Brain microvascular endothelial cell (primary cell): Measurements from ENCODE around the gene PMPCB.

ENCODE experiments used
- DNase-seq: peaks from one replicate; pipeline ENCODE4 v3.0.0-alpha.2; 2020
- H3K27ac ChIP-seq: fragments of 250-450 bp; sonication (Bioruptor Pico); 2 replicates; pipeline ENCODE4 v1.5.1; 2020; ENCODE audit warnings: mild to moderate bottlenecking, moderate library complexity
- H3K27me3 ChIP-seq: fragments of 250-450 bp; sonication (Bioruptor Pico); replicated peaks from 2 replicates; pipeline ENCODE4 v1.5.1; 2020; ENCODE audit warnings: mild to moderate bottlenecking
- H3K36me3 ChIP-seq: fragments of 250-450 bp; sonication (Bioruptor Pico); replicated peaks from 2 replicates; pipeline ENCODE4 v1.5.1; 2020; ENCODE audit warnings: mild to moderate bottlenecking
- H3K4me3 ChIP-seq: 2 replicates; pipeline ENCODE4 v1.5.1; 2011; ENCODE audit warnings: low read depth, mild to moderate bottlenecking, control low read depth, low read length, moderate library complexity
- CTCF ChIP-seq: IDR thresholded peaks from 2 replicates; pipeline ENCODE4 v1.5.1; 2011; ENCODE audit warnings: low read depth, mild to moderate bottlenecking, moderate library complexity, low read length, control low read depth, inconsistent platforms; ENCODE audit errors: missing control alignments
- in situ Hi-C: cut with HindIII; loops from 2 replicates; pipeline ENCODE4 v1.10.0; 2017; ENCODE audit warnings: low sequenced_read_pairs, low pct_ligation_motif_present

The PMPCB gene

GRCh38 chr7:103292122-103292521 lies 5.1 kb upstream of the PMPCB start:
- no peak overlapping the region for H3K4me3 ChIP-seq
- H3K36me3 ChIP-seq = no peaks in the 10 kb centered on the region
- DNase-seq = no peak
- no peak for TF ChIP-seq CTCF
- no peak overlapping the region for H3K27ac ChIP-seq
- in situ Hi-C loops = no loop called here
- no peaks in the 10 kb centered on the region for H3K27me3 ChIP-seq

- DNase-seq = no peak
- TF ChIP-seq CTCF = no peak
- Histone ChIP-seq H3K27ac (no peak overlapping the region), H3K36me3 (no peaks in the 10 kb centered on the region), H3K4me3 (no peak overlapping the region), H3K27me3 (no peaks in the 10 kb centered on the region)
- in situ Hi-C loops = no loop called here
Observed at GRCh38 chr7:103293526-103293925, 3.7 kb upstream of the PMPCB start.

- no peak for TF ChIP-seq CTCF
- no peak for DNase-seq
- Histone ChIP-seq H3K27ac (peak overlapping the region; percentile 94), H3K36me3 (peaks cover 22% of the 10 kb centered on the region), H3K4me3 (peak overlapping the region; percentile 78), H3K27me3 (no peaks in the 10 kb centered on the region)
- in situ Hi-C loops = no loop called here
Observed at GRCh38 chr7:103297837-103298179, 573 bp downstream of the PMPCB start.

GRCh38 chr7:103299660-103300059 lies 2.4 kb downstream of the PMPCB start:
- H3K27ac ChIP-seq = no peak overlapping the region
- H3K36me3 ChIP-seq = peaks cover 31% of the 10 kb centered on the region
- no peak for DNase-seq
- in situ Hi-C loops = no loop called here
- no peaks in the 10 kb centered on the region for H3K27me3 ChIP-seq
- no peak overlapping the region for H3K4me3 ChIP-seq
- TF ChIP-seq CTCF = no peak

GRCh38 chr7:103301441-103301840 lies 4.2 kb downstream of the PMPCB start:
- no peak for DNase-seq
- no peak overlapping the region for H3K4me3 ChIP-seq
- H3K36me3 ChIP-seq = peaks cover 40% of the 10 kb centered on the region
- H3K27me3 ChIP-seq = no peaks in the 10 kb centered on the region
- TF ChIP-seq CTCF = no peak
- no peak overlapping the region for H3K27ac ChIP-seq
- in situ Hi-C loops = no loop called here

- TF ChIP-seq CTCF = no peak
- Histone ChIP-seq H3K4me3 (no peak overlapping the region), H3K36me3 (peaks cover 54% of the 10 kb centered on the region), H3K27me3 (no peaks in the 10 kb centered on the region), H3K27ac (no peak overlapping the region)
- in situ Hi-C loops = no loop called here
- no peak for DNase-seq
Observed at GRCh38 chr7:103307503-103308231, 10.4 kb downstream of the PMPCB start.
